Keratinocyte (primary cell): ENCODE measurements around the gene SKI. TPM values are rescaled to one million over a fixed set of nuclear protein-coding genes. Genes with fewer than 3 reads are reported as not detected.

ENCODE experiments used
- DNase-seq: peaks from one replicate; pipeline ENCODE4 v3.0.0-alpha.2; 2011; ENCODE audit warnings: low read depth, missing footprints, low spot score
- FAIRE-seq: peaks from 2 replicates; lab custom pipeline; 2011; peaks lifted over from hg19 to GRCh38; lab: Jason Lieb, UNC
- H2AFZ ChIP-seq: 2 replicates; pipeline ENCODE4 v1.6.0; 2012; ENCODE audit warnings: low read length, control low read depth, inconsistent platforms; ENCODE audit not compliant: control insufficient read depth
- H3K27ac ChIP-seq: 2 replicates; pipeline ENCODE4 v1.5.1; 2011; ENCODE audit warnings: low read length; ENCODE audit not compliant: control insufficient read depth, insufficient read depth
- H3K27me3 ChIP-seq: 3 replicates; pipeline ENCODE4 v1.6.0; 2011; ENCODE audit warnings: low read length; ENCODE audit not compliant: control insufficient read depth, insufficient read depth; ENCODE audit errors: extremely low read depth
- H3K36me3 ChIP-seq, 2 experiments: 2 replicates in 1 of 2; 3 replicates in 1 of 2; pipeline ENCODE4 v1.5.1; 2011; ENCODE audit warnings: low read length in 2 of 2, mild to moderate bottlenecking in 1 of 2; ENCODE audit not compliant: control insufficient read depth in 2 of 2, insufficient read depth in 2 of 2; ENCODE audit errors: extremely low read depth in 1 of 2
- H3K4me1 ChIP-seq: 3 replicates; pipeline ENCODE4 v1.5.1; 2011; ENCODE audit warnings: low read length; ENCODE audit not compliant: control insufficient read depth, insufficient read depth; ENCODE audit errors: extremely low read depth
- H3K4me2 ChIP-seq: 3 replicates; pipeline ENCODE4 v1.6.0; 2011; ENCODE audit warnings: low read depth, low read length; ENCODE audit not compliant: control insufficient read depth, insufficient read depth; ENCODE audit errors: extremely low read depth
- H3K4me3 ChIP-seq, 3 experiments: fragments of 200-600 bp in 1 of 3; sonication (generic) in 1 of 3; 2 replicates in 2 of 3; 3 replicates in 1 of 3; pipeline ENCODE4 v1.5.1; 2011 to 2016; ENCODE audit warnings: low read length in 3 of 3, mild to moderate bottlenecking in 3 of 3, control low read depth in 2 of 3, inconsistent platforms in 1 of 3, low read depth in 1 of 3, mixed read lengths in 1 of 3, mixed run types in 1 of 3, moderate library complexity in 1 of 3; ENCODE audit not compliant: control insufficient read depth in 2 of 3, insufficient read depth in 2 of 3; ENCODE audit errors: extremely low read depth in 1 of 3
- H3K79me2 ChIP-seq: 2 replicates; pipeline ENCODE4 v1.6.0; 2012; ENCODE audit warnings: low read length; ENCODE audit not compliant: control insufficient read depth, insufficient read depth
- H3K9ac ChIP-seq: 3 replicates; pipeline ENCODE4 v1.6.0; 2011; ENCODE audit warnings: low read length; ENCODE audit not compliant: control insufficient read depth, insufficient read depth; ENCODE audit errors: extremely low read depth
- H3K9me1 ChIP-seq: 3 replicates; pipeline ENCODE4 v1.6.0; 2011; ENCODE audit warnings: low read length; ENCODE audit not compliant: control insufficient read depth, insufficient read depth; ENCODE audit errors: extremely low read depth
- H3K9me3 ChIP-seq: 2 replicates; pipeline ENCODE4 v1.5.1; 2012; ENCODE audit warnings: low read depth, low read length; ENCODE audit not compliant: control insufficient read depth
- H4K20me1 ChIP-seq: 3 replicates; pipeline ENCODE4 v1.6.0; 2011; ENCODE audit warnings: low read length; ENCODE audit not compliant: control insufficient read depth, insufficient read depth; ENCODE audit errors: extremely low read depth
- EZH2 ChIP-seq: IDR thresholded peaks from one replicate; pipeline ENCODE4 v1.6.1; 2012; ENCODE audit warnings: inconsistent platforms, mild to moderate bottlenecking, low read length, moderate library complexity
- dilution Hi-C: fragments of 300-500 bp; cut with MboI; formaldehyde crosslinking; loops from one replicate; pipeline ENCODE4 v1.7.0; 2020; ENCODE audit warnings: low sequenced_read_pairs; ENCODE audit not compliant: extremely low pct_ligation_motif_present
- polyA plus RNA-seq, 5 experiments: library from polyadenylated mRNA; depleted of rRNA in 3 of 5; stranded (reverse) in 3 of 5; stranded (forward) in 1 of 5; unstranded in 1 of 5; fragments of >200 nt; gene quantifications; 1 replicate in 1 of 5; 2 replicates in 3 of 5; 3 replicates in 1 of 5; pipeline versions ENCODE4 v1.2.1 to v1.2.3, GENCODE V29; 2011 to 2012; ENCODE audit warnings: missing spikeins in 2 of 5, low read depth in 1 of 5, low replicate concordance in 1 of 5
- TF ChIP-seq, protein P1 (sequence below), 3 experiments: IDR thresholded peaks in 1 of 3; conservative IDR thresholded peaks in 1 of 3; optimal IDR thresholded peaks in 1 of 3; 2 replicates in 2 of 3; 3 replicates in 1 of 3; pipeline versions ENCODE3 to v1.5.1; 2011; ENCODE audit warnings: low read length in 3 of 3, mild to moderate bottlenecking in 3 of 3, moderate library complexity in 2 of 3, control low read depth in 1 of 3, inconsistent platforms in 1 of 3; ENCODE audit not compliant: insufficient read depth in 2 of 3; ENCODE audit errors: extremely low read depth in 1 of 3

Gene SKI
- polyA plus RNA-seq, 1 donor (not counting 4 experiments of a cell fraction or from before 2014, with no cell fraction given), result 4.8 TPM

DNA sequence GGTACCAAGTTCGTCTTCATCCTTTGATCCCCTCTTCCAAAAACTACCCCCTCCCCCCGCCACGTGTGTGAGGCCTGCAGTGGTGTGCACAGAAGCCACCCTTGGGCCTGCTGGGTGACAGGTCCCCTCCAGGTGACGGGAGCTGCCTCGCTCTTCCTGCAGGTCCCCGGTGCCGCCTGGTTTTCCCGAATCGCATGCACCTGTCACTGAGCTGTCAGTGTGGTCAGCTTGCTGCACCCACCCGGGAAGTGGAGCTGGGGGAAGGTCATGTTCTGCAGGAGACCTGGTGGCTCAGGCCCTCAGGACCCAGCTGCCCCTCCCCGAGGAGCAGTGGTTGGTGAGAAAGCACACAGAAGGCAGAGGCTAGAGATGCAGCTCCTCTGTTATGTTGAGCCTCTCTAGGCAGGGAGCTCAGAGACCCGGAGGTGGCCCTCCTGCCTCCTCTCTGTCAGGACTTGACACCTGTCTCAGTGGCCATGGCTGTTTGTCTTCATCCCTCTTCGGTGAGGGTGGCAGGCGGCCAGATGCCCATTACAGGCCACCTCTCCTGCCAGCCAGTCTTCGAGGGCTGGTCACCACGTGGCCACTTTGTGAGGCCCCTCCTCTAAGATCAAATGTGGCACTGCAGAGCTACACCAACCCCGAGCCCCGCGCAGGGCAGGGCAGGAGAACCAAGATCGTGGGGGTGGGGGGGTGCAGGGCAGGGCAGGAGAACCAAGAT lies 60.9 kb downstream of the SKI start:
- H3K27ac ChIP-seq, result no peak overlapping the region
- no peaks in the 10 kb centered on the region for H3K9me3 ChIP-seq
- no peaks in the 10 kb centered on the region for H3K27me3 ChIP-seq
- no peak for DNase-seq
- dilution Hi-C loops, result no loop called here
- H3K9me1 ChIP-seq, result peaks cover 2% of the 10 kb centered on the region
- H3K4me2 ChIP-seq, result no peak overlapping the region
- H3K9ac ChIP-seq, result no peak overlapping the region
- no peak for FAIRE-seq
- no peak overlapping the region for H3K4me3 ChIP-seq
- no peaks in the 10 kb centered on the region for H3K4me1 ChIP-seq
- peaks cover 0 to 2% of the 10 kb centered on the region in 2 experiments for H3K36me3 ChIP-seq
- H3K79me2 ChIP-seq, result peaks cover 79% of the 10 kb centered on the region
- H2AFZ ChIP-seq, result no peak overlapping the region
- TF ChIP-seq, protein P1, sequence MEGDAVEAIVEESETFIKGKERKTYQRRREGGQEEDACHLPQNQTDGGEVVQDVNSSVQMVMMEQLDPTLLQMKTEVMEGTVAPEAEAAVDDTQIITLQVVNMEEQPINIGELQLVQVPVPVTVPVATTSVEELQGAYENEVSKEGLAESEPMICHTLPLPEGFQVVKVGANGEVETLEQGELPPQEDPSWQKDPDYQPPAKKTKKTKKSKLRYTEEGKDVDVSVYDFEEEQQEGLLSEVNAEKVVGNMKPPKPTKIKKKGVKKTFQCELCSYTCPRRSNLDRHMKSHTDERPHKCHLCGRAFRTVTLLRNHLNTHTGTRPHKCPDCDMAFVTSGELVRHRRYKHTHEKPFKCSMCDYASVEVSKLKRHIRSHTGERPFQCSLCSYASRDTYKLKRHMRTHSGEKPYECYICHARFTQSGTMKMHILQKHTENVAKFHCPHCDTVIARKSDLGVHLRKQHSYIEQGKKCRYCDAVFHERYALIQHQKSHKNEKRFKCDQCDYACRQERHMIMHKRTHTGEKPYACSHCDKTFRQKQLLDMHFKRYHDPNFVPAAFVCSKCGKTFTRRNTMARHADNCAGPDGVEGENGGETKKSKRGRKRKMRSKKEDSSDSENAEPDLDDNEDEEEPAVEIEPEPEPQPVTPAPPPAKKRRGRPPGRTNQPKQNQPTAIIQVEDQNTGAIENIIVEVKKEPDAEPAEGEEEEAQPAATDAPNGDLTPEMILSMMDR (optimal IDR thresholded peaks at IDR 0.05 in 1 of 3, IDR thresholded peaks at IDR 0.05 in 1 of 3, conservative IDR thresholded peaks at IDR 0.05 in 1 of 3; ENCODE audit: extremely low read depth in 1 of 3, insufficient read depth in 2 of 3, low read length in 3 of 3), result no peak
- no peak for TF ChIP-seq EZH2
- peaks cover 12% of the 10 kb centered on the region for H4K20me1 ChIP-seq

- Histone ChIP-seq H3K79me2 (peaks cover 81% of the 10 kb centered on the region), H2AFZ (no peak overlapping the region), H4K20me1 (peaks cover 12% of the 10 kb centered on the region), H3K27me3 (no peaks in the 10 kb centered on the region), H3K9ac (no peak overlapping the region), H3K4me1 (no peaks in the 10 kb centered on the region), H3K36me3 (peaks cover 0 to 4% of the 10 kb centered on the region in 2 experiments), H3K4me3 (no peak overlapping the region), H3K4me2 (no peak overlapping the region), H3K9me1 (peaks cover 2% of the 10 kb centered on the region), H3K9me3 (no peaks in the 10 kb centered on the region), H3K27ac (no peak overlapping the region)
- FAIRE-seq, result no peak
- TF ChIP-seq, protein P1 (optimal IDR thresholded peaks at IDR 0.05 in 1 of 3, IDR thresholded peaks at IDR 0.05 in 1 of 3, conservative IDR thresholded peaks at IDR 0.05 in 1 of 3; ENCODE audit: extremely low read depth in 1 of 3, insufficient read depth in 2 of 3, low read length in 3 of 3), result no peak
- TF ChIP-seq EZH2, result no peak
- dilution Hi-C loops, result no loop called here
- DNase-seq, result no peak
Measured at GRCh38 chr1:2289607-2290006, 61.5 kb downstream of the SKI start.
